Measurements from ENCODE around the gene SASH3. TPM values are rescaled to one million over a fixed set of nuclear protein-coding genes. Genes with fewer than 3 reads are reported as not detected.

SASH3 gene
- total RNA-seq, 1 donor, result not detected

DNA sequence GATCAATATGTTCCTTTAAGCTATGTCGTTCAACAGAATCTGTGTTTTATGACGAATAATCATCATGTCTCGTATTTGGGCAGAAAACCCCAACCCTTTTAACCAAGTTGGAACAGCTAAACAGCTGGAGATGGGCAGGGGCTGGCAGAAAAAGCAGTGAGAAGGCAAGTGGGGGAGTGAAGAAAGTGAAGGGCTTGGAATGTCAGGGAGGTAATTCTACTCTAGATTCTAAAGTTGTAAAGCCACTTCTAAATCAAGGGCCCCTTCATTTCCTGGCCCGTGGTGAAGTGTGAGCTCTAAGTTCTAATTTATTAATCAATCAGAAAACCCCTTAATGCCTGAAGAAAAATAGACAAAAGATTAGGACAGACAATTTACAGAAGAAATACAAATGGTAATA lies 20.4 kb downstream of the SASH3 start:
- H3K4me3 ChIP-seq (ENCODE audit: low read depth, low read length), result no peak overlapping the region
- DNase-seq (ENCODE audit: low read depth), result no peak
- TF ChIP-seq, protein P1, sequence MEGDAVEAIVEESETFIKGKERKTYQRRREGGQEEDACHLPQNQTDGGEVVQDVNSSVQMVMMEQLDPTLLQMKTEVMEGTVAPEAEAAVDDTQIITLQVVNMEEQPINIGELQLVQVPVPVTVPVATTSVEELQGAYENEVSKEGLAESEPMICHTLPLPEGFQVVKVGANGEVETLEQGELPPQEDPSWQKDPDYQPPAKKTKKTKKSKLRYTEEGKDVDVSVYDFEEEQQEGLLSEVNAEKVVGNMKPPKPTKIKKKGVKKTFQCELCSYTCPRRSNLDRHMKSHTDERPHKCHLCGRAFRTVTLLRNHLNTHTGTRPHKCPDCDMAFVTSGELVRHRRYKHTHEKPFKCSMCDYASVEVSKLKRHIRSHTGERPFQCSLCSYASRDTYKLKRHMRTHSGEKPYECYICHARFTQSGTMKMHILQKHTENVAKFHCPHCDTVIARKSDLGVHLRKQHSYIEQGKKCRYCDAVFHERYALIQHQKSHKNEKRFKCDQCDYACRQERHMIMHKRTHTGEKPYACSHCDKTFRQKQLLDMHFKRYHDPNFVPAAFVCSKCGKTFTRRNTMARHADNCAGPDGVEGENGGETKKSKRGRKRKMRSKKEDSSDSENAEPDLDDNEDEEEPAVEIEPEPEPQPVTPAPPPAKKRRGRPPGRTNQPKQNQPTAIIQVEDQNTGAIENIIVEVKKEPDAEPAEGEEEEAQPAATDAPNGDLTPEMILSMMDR (IDR thresholded peaks at IDR 0.05; ENCODE audit: insufficient read depth, low read depth, low read length), result no peak

DNA sequence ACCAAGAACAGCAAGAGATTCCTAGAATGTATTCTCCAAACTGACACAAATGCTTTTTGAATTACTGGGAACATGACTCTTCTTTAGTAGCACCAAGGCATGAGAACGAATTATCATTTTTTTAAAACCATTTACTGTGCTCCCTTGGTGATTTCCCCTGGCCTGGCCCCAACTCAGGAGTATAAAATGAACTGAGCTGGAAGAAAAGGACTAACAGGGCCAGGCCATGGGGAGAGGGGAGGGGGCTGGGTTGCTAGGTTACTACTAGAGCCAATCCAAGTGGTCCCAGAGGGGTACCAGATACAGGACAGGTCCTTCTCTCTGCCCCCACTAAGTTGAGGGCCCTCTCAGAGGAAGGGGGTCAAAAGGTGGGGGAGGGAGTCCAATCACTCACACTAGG lies 23.1 kb downstream of the SASH3 start:
- no peak overlapping the region for H3K4me3 ChIP-seq (ENCODE audit: low read depth, low read length)
- DNase-seq (ENCODE audit: low read depth), result no peak
- TF ChIP-seq, protein P1 (IDR thresholded peaks at IDR 0.05; ENCODE audit: insufficient read depth, low read depth, low read length), result no peak

DNA sequence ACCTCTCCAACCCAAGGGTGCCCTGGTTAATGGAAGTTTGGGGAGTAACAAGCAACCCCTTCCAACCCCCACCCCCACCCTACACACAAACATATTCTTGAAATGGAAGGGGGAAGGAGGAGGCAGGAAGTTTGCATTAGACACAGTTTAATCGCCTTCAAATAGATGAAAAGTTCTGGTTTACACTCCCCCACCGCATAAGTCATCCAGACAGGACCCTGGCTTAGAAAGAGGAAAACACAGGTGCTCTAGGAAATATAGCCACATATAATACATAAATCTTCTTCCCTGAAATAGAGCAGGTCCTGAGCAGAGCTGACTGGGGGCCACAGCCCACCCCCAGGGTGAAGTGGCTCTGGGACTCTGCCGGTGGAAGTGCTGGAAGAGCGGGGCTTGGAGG lies 25.1 kb downstream of the SASH3 start:
- no peak for DNase-seq (ENCODE audit: low read depth)
- TF ChIP-seq, protein P1 (IDR thresholded peaks at IDR 0.05; ENCODE audit: insufficient read depth, low read depth, low read length), result no peak
- no peak overlapping the region for H3K4me3 ChIP-seq (ENCODE audit: low read depth, low read length)

DNA sequence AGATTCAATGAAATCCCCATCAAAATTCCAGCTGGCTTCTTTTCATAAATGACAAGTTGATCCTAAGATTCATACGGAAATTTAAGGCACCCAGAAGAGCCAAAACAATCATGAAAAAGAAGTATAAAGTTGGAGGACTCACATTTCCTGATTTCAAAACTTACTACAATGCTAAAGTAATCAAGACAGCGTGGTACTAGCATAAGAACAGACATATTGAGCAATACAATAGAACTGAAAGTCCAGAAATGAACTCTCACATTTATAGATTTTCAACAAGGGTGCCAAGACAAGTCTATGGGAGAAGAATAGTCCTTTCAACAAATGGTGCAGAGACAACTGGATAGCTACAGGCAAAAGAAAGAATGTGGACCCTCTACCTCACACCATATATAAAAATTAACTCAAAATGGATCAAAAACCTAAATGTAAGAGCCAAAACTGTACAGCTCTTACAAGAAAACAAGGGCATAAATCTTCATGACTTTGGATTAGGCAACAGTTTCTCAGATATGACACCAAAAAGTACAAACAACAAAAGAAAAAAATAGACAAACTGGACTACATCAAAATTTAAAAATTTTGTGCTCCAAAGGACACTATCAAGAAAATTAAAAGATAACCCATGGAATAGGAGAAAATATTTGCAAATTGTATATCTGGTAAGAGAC lies 28.5 kb downstream of the SASH3 start:
- H3K4me3 ChIP-seq (ENCODE audit: low read depth, low read length), result no peak overlapping the region
- TF ChIP-seq, protein P1 (IDR thresholded peaks at IDR 0.05; ENCODE audit: insufficient read depth, low read depth, low read length), result no peak
- peak; percentile 58 for DNase-seq (ENCODE audit: low read depth)

DNA sequence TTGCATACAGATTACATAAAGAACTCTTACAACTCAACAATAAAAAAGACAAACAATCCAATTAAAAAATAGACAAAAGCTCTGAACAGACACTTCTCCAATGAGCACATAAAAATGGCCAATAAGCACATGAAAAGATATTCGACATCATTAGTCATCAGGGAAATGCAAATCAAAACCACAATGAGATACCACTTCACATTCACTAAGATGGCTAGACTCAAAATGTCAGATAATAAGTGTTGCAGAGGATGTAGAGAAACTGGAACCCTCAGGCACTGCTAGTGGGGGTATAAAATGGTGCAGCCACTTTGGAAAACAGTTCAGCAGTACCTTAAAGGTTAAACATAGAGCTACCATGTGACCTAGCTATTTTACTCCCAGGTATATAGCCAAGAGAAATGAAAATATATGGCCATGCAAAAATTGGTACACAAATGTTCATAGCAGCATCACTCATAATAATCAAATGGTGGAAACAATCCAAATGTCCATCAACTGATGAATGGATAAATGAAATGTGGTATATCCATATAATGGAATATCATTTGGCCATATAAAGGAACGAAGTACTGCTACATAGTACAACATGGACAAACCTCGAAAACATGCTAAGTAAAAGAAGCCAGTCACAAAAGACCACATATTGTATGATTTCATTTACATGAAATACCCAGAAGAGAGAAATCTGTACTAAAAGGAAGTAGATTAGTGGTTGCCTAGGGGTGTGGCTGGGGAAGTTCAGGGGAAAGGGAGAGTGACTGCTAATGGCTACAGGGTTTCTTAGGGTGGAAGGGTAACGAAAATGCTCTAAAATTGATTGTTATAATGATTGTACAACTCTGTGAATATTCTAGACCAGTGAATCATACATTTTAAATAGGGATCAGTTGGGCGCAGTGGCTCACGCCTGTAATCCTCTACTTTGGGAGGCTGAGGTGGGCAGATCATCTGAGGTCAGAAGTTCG lies 29.4 kb downstream of the SASH3 start:
- peak; percentile 12 for DNase-seq (ENCODE audit: low read depth)
- TF ChIP-seq, protein P1 (IDR thresholded peaks at IDR 0.05; ENCODE audit: insufficient read depth, low read depth, low read length), result no peak
- H3K4me3 ChIP-seq (ENCODE audit: low read depth, low read length), result no peak overlapping the region

DNA sequence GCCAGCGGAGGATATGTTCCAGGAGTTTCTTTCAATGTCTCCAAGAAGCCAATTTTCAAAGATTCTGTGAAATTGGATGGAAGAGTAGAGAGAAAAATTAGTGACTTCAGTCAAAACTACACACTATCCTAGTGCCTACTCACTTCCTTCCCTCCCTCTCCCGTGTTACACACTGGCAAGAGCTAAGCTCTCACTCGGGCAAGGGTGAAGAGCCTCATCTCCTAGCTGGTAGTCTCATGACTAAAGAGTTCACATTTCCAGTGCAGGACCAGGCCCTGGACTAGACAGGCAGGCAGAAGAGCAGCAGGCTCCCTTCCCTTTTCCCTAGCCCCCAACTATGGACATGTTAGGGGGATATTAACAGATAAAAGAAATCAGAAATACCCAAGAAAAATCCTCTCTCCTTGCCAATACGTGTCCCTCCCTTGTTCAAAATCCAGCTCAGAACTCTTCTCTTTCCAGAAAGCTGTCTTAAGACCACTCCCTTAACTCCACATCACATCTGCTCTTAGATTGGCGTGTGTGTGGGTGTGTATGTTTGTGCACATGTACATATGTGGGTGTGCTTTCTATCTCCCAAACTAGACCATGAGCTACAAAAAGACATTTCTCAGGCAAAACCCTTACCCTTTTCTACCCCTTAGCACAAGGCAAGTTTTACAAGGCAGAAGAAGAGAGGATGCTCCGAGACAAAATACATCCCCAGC lies 34.1 kb downstream of the SASH3 start:
- H3K4me3 ChIP-seq (ENCODE audit: low read depth, low read length), result no peak overlapping the region
- no peak for DNase-seq (ENCODE audit: low read depth)
- TF ChIP-seq, protein P1 (IDR thresholded peaks at IDR 0.05; ENCODE audit: insufficient read depth, low read depth, low read length), result no peak
